Esophagus squamous epithelium (tissue), 5 donors: Measurements from ENCODE around the gene CMTM1. TPM values are rescaled to one million over a fixed set of nuclear protein-coding genes. Genes with fewer than 3 reads are reported as not detected.
"Not testable (repeated sequence)": the region's sequence is repeated elsewhere in the genome, so short reads cannot be mapped to it uniquely, and the experiment has no call there.

Source experiments
- DNase-seq: peaks from one replicate; lab custom pipeline; 2025; lab: John Stamatoyannopoulos, UW
- H3K27ac ChIP-seq, 4 donors: fragments of 200-600 bp; sonication (generic); one replicate each; pipeline ENCODE4 v1.5.1; 2016 to 2019; ENCODE audit warnings: mild to moderate bottlenecking in 1 of 4
- H3K27me3 ChIP-seq, 4 donors: fragments of 200-600 bp; sonication (generic); 1 replicate in 3 of 4; 2 replicates in 1 of 4; pipeline versions ENCODE4 v1.5.1 to v1.6.0; 2017 to 2021; ENCODE audit warnings: antibody characterized with exemption in 1 of 4
- H3K36me3 ChIP-seq, 3 donors: fragments of 200-600 bp; sonication (generic); one replicate each; pipeline ENCODE4 v1.5.1; 2016 to 2019
- H3K4me1 ChIP-seq, 3 donors: fragments of 200-600 bp; sonication (generic); one replicate each; pipeline ENCODE4 v1.5.1; 2017 to 2019
- H3K4me3 ChIP-seq, 4 donors: fragments of 200-600 bp; sonication (generic); 1 replicate in 3 of 4; 2 replicates in 1 of 4; pipeline ENCODE4 v1.5.1; 2016 to 2019; ENCODE audit warnings: mild to moderate bottlenecking in 2 of 4, moderate library complexity in 1 of 4
- H3K9me3 ChIP-seq, 3 donors: fragments of 200-600 bp; sonication (generic); one replicate each; pipeline ENCODE4 v1.5.1; 2016 to 2019
- CTCF ChIP-seq, 6 experiments: fragments of 450-650 bp in 4 of 6; fragments of 200-600 bp in 2 of 6; sonication (generic) in 2 of 6; IDR thresholded peaks; one replicate each; pipeline ENCODE4 v1.5.1; 2016 to 2019; ENCODE audit warnings: antibody characterized with exemption in 6 of 6, mild to moderate bottlenecking in 4 of 6, moderate library complexity in 4 of 6
- POLR2A ChIP-seq, 4 donors: fragments of 450-650 bp; IDR thresholded peaks; one replicate each; pipeline ENCODE4 v1.6.1; 2017; ENCODE audit warnings: antibody characterized with exemption in 4 of 4, mild to moderate bottlenecking in 4 of 4, moderate library complexity in 3 of 4
- WGBS, 2 donors: methylation state at CpG; one replicate each; pipeline ENCODE4 v1.1.5; 2018; 5-methylcytosine and 5-hydroxymethylcytosine counted together
- intact Hi-C: fragments of 100-400 bp; cut with DNase I; formaldehyde crosslinking; loops from one replicate; pipeline ENCODE4 v1.15.0; 2022
- total RNA-seq, 4 donors: library from RNA; depleted of rRNA; stranded (reverse); fragments of >200 nt; gene quantifications; one replicate each; pipeline ENCODE4 v1.1.0, GENCODE V29; 2016
- donor health status: DM: yes; HTN: yes; CAD: no.

CMTM1 gene
- total RNA-seq, 4 donors from 2014 or later = 1.3 to 1.5 TPM; not detected in 2

- intact Hi-C loops = no loop called here
- no peaks in the 10 kb centered on the region for H3K9me3 ChIP-seq
- H3K4me3 ChIP-seq = no peak overlapping the region
- WGBS, 2 donors = 73 to 78% methylated on average over 1 of the region's 1 CpG
- no peaks in the 10 kb centered on the region for H3K27me3 ChIP-seq
- peaks cover 0 to 74% (median 5%) of the 10 kb centered on the region in 3 donors for H3K36me3 ChIP-seq
- H3K27ac ChIP-seq = no peak overlapping the region
- no peaks in the 10 kb centered on the region for H3K4me1 ChIP-seq
- no peak for TF ChIP-seq POLR2A (IDR thresholded peaks at IDR 0.05)
- TF ChIP-seq CTCF (IDR thresholded peaks at IDR 0.05) = peak in 3 of 6 experiments; percentile 7 to 21 (median 8)
- DNase-seq = no peak
Measured at GRCh38 chr16:66562409-66562808, 3.8 kb upstream of the CMTM1 start.

GRCh38 chr16:66562986-66563385, 3.3 kb upstream of the CMTM1 start:
- Histone ChIP-seq H3K27me3 (no peaks in the 10 kb centered on the region), H3K4me1 (no peaks in the 10 kb centered on the region), H3K36me3 (peaks cover 0 to 74% (median 5%) of the 10 kb centered on the region in 3 donors), H3K4me3 (no peak overlapping the region), H3K27ac (no peak overlapping the region), H3K9me3 (no peaks in the 10 kb centered on the region)
- WGBS, 2 donors = 70 to 89% methylated on average over 2 of the region's 2 CpGs
- intact Hi-C loops = no loop called here
- DNase-seq = no peak
- TF ChIP-seq CTCF (IDR thresholded peaks at IDR 0.05) (no peak), POLR2A (IDR thresholded peaks at IDR 0.05) (no peak)

GRCh38 chr16:66563574-66564334, 2.5 kb upstream of the CMTM1 start:
- 87 to 89% methylated on average over 2 of the region's 2 CpGs for WGBS, 2 donors
- H3K27me3 ChIP-seq = no peaks in the 10 kb centered on the region
- H3K36me3 ChIP-seq = peaks cover 0 to 71% (median 5%) of the 10 kb centered on the region in 3 donors
- no peaks in the 10 kb centered on the region for H3K9me3 ChIP-seq
- H3K27ac ChIP-seq = no peak overlapping the region
- no peak overlapping the region for H3K4me3 ChIP-seq
- intact Hi-C loops = no loop called here
- DNase-seq = no peak
- TF ChIP-seq POLR2A (IDR thresholded peaks at IDR 0.05) = no peak
- no peak for TF ChIP-seq CTCF (IDR thresholded peaks at IDR 0.05)
- no peaks in the 10 kb centered on the region for H3K4me1 ChIP-seq

GRCh38 chr16:66567270-66567669, 1.0 kb downstream of the CMTM1 start:
- H3K9me3 ChIP-seq, DNase-seq, H3K27me3 ChIP-seq, H3K27ac ChIP-seq, H3K4me3 ChIP-seq, intact Hi-C loops: not testable (repeated sequence)
- Histone ChIP-seq H3K4me1 (peaks cover 0 to 16% (median 0%) of the 10 kb centered on the region in 3 donors), H3K36me3 (peaks cover 0 to 44% (median 5%) of the 10 kb centered on the region in 3 donors)
- WGBS, 2 donors = 97 to 100% methylated on average over 3 of the region's 3 CpGs

- Histone ChIP-seq H3K27me3 (no peaks in the 10 kb centered on the region), H3K9me3 (no peaks in the 10 kb centered on the region), H3K4me3 (no peak overlapping the region), H3K4me1 (peaks cover 0 to 16% (median 0%) of the 10 kb centered on the region in 3 donors), H3K27ac (no peak overlapping the region), H3K36me3 (peaks cover 0 to 40% (median 5%) of the 10 kb centered on the region in 3 donors)
- 92 to 96% methylated on average over 2 of the region's 2 CpGs for WGBS, 2 donors
- intact Hi-C loops = no loop called here
- no peak for TF ChIP-seq POLR2A (IDR thresholded peaks at IDR 0.05)
- no peak for TF ChIP-seq CTCF (IDR thresholded peaks at IDR 0.05)
- DNase-seq = no peak
Measured at GRCh38 chr16:66568355-66568754, 2.1 kb downstream of the CMTM1 start.
